Fibroblast of lung (primary cell): Measurements from ENCODE around the gene ITPRIPL1. TPM values are rescaled to one million over a fixed set of nuclear protein-coding genes. Genes with fewer than 3 reads are reported as not detected.

Experiments
- DNase-seq, 2 donors: peaks; one replicate each; pipeline versions ENCODE4 v3.0.0 to v3.0.0-alpha.2; 2010; ENCODE audit warnings: low read depth in 2 of 2
- H2AFZ ChIP-seq: 2 replicates; pipeline ENCODE4 v1.5.1; 2012; ENCODE audit warnings: low read length, control low read depth, inconsistent platforms
- H3K27ac ChIP-seq: 2 replicates; pipeline ENCODE4 v1.5.1; 2011; ENCODE audit warnings: low read length, control low read depth; ENCODE audit not compliant: insufficient read depth
- H3K27me3 ChIP-seq: 2 replicates; pipeline ENCODE4 v1.5.1; 2011; ENCODE audit warnings: mild to moderate bottlenecking, low read length; ENCODE audit not compliant: control insufficient read depth, insufficient read depth
- H3K36me3 ChIP-seq: 2 replicates; pipeline ENCODE4 v1.5.1; 2011; ENCODE audit warnings: low read length; ENCODE audit not compliant: control insufficient read depth, insufficient read depth
- H3K4me1 ChIP-seq: 2 replicates; pipeline ENCODE4 v1.5.1; 2011; ENCODE audit warnings: low read length; ENCODE audit not compliant: control insufficient read depth, insufficient read depth; ENCODE audit errors: extremely low read depth
- H3K4me2 ChIP-seq: 2 replicates; pipeline ENCODE4 v1.5.1; 2011; ENCODE audit warnings: low read length, control low read depth; ENCODE audit not compliant: insufficient read depth; ENCODE audit errors: extremely low read depth
- H3K4me3 ChIP-seq, 4 experiments: fragments of 200-600 bp in 1 of 4; sonication (generic) in 1 of 4; replicated peaks in 1 of 4; 2 replicates each; pipeline ENCODE4 v1.5.1; 2011 to 2016; ENCODE audit warnings: low read length in 4 of 4, low read depth in 3 of 4, mild to moderate bottlenecking in 3 of 4, control low read depth in 2 of 4, inconsistent platforms in 1 of 4, mixed read lengths in 1 of 4; ENCODE audit not compliant: insufficient read depth in 1 of 4; ENCODE audit errors: control extremely low read depth in 1 of 4
- H3K79me2 ChIP-seq: 2 replicates; pipeline ENCODE4 v1.5.1; 2012; ENCODE audit warnings: mild to moderate bottlenecking, low read length, inconsistent platforms; ENCODE audit not compliant: control insufficient read depth, insufficient read depth
- H3K9ac ChIP-seq: 2 replicates; pipeline ENCODE4 v1.5.1; 2011; ENCODE audit warnings: mild to moderate bottlenecking, low read length, control low read depth; ENCODE audit not compliant: insufficient read depth
- H3K9me3 ChIP-seq: 2 replicates; pipeline ENCODE4 v1.5.1; 2012; ENCODE audit warnings: low read depth, low read length; ENCODE audit not compliant: control insufficient read depth, insufficient read depth
- H4K20me1 ChIP-seq: 2 replicates; pipeline ENCODE4 v1.5.1; 2011; ENCODE audit warnings: low read length; ENCODE audit not compliant: control insufficient read depth, insufficient read depth; ENCODE audit errors: extremely low read depth
- CTCF ChIP-seq, 2 donors: IDR thresholded peaks in 1 of 2; conservative IDR thresholded peaks in 1 of 2; 1 replicate in 1 of 2; 2 replicates in 1 of 2; pipeline ENCODE4 v1.5.1; 2011 to 2012; ENCODE audit warnings: low read length in 2 of 2, control low read depth in 1 of 2, inconsistent platforms in 1 of 2, low read depth in 1 of 2, mild to moderate bottlenecking in 1 of 2
- EZH2 ChIP-seq: IDR thresholded peaks from 2 replicates; pipeline ENCODE4 v1.5.1; 2012; ENCODE audit warnings: low read length, control low read depth, mild to moderate bottlenecking; ENCODE audit errors: missing control alignments
- polyA plus RNA-seq, 2 donors: library from polyadenylated mRNA; depleted of rRNA in 1 of 2; stranded (reverse) in 1 of 2; unstranded in 1 of 2; fragments of >200 nt; gene quantifications; 2 replicates each; pipeline ENCODE4 v1.2.1, GENCODE V29; 2011 to 2012; ENCODE audit warnings: missing spikeins in 1 of 2
- total RNA-seq: library from RNA; depleted of rRNA; stranded (reverse); fragments of >200 nt; gene quantifications from 2 replicates; pipeline ENCODE4 v1.2.1, GENCODE V29; 2014

ITPRIPL1 gene
- total and polyA plus RNA-seq, 2 donors (not counting 1 experiment from before 2014, with no cell fraction given), result 2.0 to 4.1 TPM

- Histone ChIP-seq H3K4me1 (peaks cover 5% of the 10 kb centered on the region), H3K27ac (peak overlapping the region; percentile 60), H3K79me2 (no peaks in the 10 kb centered on the region), H3K36me3 (peaks cover 3% of the 10 kb centered on the region), H2AFZ (no peak overlapping the region), H4K20me1 (no peaks in the 10 kb centered on the region), H3K9me3 (no peaks in the 10 kb centered on the region), H3K27me3 (no peaks in the 10 kb centered on the region), H3K4me2 (no peak overlapping the region), H3K9ac (no peak overlapping the region), H3K4me3 (no peak overlapping the region)
- TF ChIP-seq EZH2, result no peak
- peak in 1 of 2 donors; percentile 56 for DNase-seq
Observed at GRCh38 chr2:96353606-96354101, 28.5 kb downstream of the ITPRIPL1 start.

- H2AFZ ChIP-seq, result no peak overlapping the region
- H3K4me1 ChIP-seq, result peaks cover 5% of the 10 kb centered on the region
- no peak overlapping the region for H3K4me2 ChIP-seq
- H3K9me3 ChIP-seq, result no peaks in the 10 kb centered on the region
- peaks cover 6% of the 10 kb centered on the region for H3K36me3 ChIP-seq
- no peak overlapping the region for H3K9ac ChIP-seq
- H4K20me1 ChIP-seq, result no peaks in the 10 kb centered on the region
- H3K79me2 ChIP-seq, result no peaks in the 10 kb centered on the region
- no peak overlapping the region for H3K27ac ChIP-seq
- no peak for DNase-seq
- TF ChIP-seq EZH2, result no peak
- no peak for TF ChIP-seq CTCF (conservative IDR thresholded peaks at IDR 0.05 in 1 of 2, IDR thresholded peaks at IDR 0.05 in 1 of 2; ENCODE audit: low read depth in 1 of 2, low read length in 2 of 2)
- no peaks in the 10 kb centered on the region for H3K27me3 ChIP-seq
- no peak overlapping the region for H3K4me3 ChIP-seq
Observed at GRCh38 chr2:96354492-96354891, 29.4 kb downstream of the ITPRIPL1 start.

- peak in 1 of 2 donors; percentile 47 for DNase-seq
- Histone ChIP-seq H3K4me3 (no peak overlapping the region), H3K9ac (no peak overlapping the region), H3K79me2 (no peaks in the 10 kb centered on the region), H3K27me3 (no peaks in the 10 kb centered on the region), H3K27ac (no peak overlapping the region), H2AFZ (peak overlapping the region; percentile 17), H3K9me3 (no peaks in the 10 kb centered on the region), H3K4me1 (peaks cover 5% of the 10 kb centered on the region), H3K36me3 (peaks cover 3% of the 10 kb centered on the region), H4K20me1 (no peaks in the 10 kb centered on the region), H3K4me2 (no peak overlapping the region)
- TF ChIP-seq EZH2 (no peak), CTCF (conservative IDR thresholded peaks at IDR 0.05 in 1 of 2, IDR thresholded peaks at IDR 0.05 in 1 of 2; ENCODE audit: low read depth in 1 of 2, low read length in 2 of 2) (no peak)
Observed at GRCh38 chr2:96356889-96357288, 31.8 kb downstream of the ITPRIPL1 start.
